Measurements from ENCODE around the gene LCMT1. TPM values are rescaled to one million over a fixed set of nuclear protein-coding genes. Genes with fewer than 3 reads are reported as not detected.

LCMT1 gene
- total and polyA plus RNA-seq, 2 donors: 19.0 to 24.3 TPM

DNA sequence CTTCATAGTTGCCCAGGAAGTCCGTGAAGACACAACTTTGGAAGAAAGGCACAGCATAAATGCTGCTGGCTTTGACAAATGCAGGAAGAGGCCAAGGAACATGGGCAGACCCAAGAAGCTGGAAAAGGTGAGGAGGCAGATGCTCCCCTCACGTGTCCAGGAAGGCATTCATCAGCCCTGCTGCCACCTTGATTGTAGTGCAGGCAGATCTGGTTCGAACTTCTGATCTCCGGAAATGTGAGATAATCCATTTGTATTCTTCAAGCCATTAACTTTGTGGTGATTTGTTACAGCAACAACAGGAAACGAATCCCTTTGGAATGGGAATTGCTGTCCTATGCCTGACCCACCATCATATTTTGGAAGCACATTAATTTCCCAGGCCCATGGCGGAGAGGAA, 28.5 kb upstream of the LCMT1 start:
- DNase-seq (ENCODE audit: extremely low spot score): no peak
- Histone ChIP-seq H3K4me3 (ENCODE audit: low read depth, low read length) (no peak overlapping the region), H3K27ac (ENCODE audit: low read depth) (no peak overlapping the region), H3K4me1 (ENCODE audit: insufficient read depth) (no peaks in the 10 kb centered on the region), H3K36me3 (ENCODE audit: insufficient read depth) (no peaks in the 10 kb centered on the region)
- 87% methylated on average over 6 of the region's 6 CpGs for whole genome bisulfite sequencing

DNA sequence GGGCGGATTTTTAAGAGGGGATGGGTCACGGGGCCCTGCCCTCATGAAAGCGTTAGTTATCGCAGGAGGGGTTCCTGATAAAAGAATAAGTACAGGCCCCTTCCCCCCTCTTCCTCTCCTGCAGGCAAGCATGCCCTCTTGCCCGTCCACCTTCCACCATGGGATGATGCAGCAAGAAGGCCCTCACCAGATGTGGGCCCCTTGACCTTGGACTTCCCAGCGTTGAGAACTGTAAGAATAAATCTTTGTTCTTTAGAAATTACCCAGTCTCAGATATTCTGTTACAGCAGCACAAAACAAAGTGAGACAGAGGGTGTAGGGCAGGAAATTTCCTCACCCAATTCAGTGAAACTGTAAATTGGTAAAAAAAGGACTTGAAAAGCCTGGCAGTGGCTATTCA, 27.8 kb upstream of the LCMT1 start:
- no peak for DNase-seq (ENCODE audit: extremely low spot score)
- no peak overlapping the region for H3K27ac ChIP-seq (ENCODE audit: low read depth)
- H3K4me1 ChIP-seq (ENCODE audit: insufficient read depth): no peaks in the 10 kb centered on the region
- WGBS: 83% methylated on average over 6 of the region's 6 CpGs
- H3K36me3 ChIP-seq (ENCODE audit: insufficient read depth): no peaks in the 10 kb centered on the region
- H3K4me3 ChIP-seq (ENCODE audit: low read depth, low read length): no peak overlapping the region

DNA sequence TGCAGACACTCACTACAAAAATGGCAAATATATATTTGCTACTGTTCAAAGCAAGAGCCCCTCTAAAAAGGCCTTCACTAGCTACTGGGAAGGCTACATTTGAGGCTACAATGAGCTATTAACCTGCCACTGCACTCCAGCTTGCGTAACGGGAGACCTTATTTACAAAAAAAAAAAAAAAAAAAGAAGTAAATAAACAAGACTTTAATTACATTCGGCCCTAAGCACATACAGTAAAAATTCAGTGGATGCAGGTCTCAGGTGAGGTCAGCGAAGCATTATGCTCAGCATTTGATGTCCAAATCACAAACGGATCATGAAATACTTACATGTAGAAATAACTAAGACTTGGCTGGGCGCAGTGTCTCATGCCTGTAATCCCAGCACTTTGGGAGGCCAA, 26.7 kb upstream of the LCMT1 start:
- 74% methylated on average over 6 of the region's 6 CpGs for WGBS
- Histone ChIP-seq H3K4me3 (ENCODE audit: low read depth, low read length) (no peak overlapping the region), H3K36me3 (ENCODE audit: insufficient read depth) (no peaks in the 10 kb centered on the region), H3K4me1 (ENCODE audit: insufficient read depth) (no peaks in the 10 kb centered on the region), H3K27ac (ENCODE audit: low read depth) (no peak overlapping the region)
- DNase-seq (ENCODE audit: extremely low spot score): no peak

DNA sequence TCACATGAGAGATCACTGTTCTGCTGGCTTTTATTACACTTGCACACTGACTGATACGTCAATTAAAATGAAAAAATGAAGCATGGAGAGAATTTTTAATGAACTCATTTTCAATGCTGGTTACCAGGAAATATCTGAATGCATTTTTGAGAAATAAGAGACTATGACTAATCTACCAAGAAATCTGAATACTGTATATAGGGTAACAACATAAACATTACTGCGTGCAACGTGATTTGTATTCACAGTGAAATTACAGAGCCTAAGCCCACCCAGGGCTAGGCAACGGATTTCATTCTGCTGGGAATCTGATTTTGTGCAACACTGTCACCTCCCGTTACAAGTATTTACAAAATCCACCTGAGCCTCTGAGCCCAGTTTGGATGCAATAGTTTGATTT, 23.8 kb upstream of the LCMT1 start:
- no peaks in the 10 kb centered on the region for H3K36me3 ChIP-seq (ENCODE audit: insufficient read depth)
- H3K4me3 ChIP-seq (ENCODE audit: low read depth, low read length): no peak overlapping the region
- WGBS: 58% methylated on average over 5 of the region's 5 CpGs
- H3K27ac ChIP-seq (ENCODE audit: low read depth): no peak overlapping the region
- no peaks in the 10 kb centered on the region for H3K4me1 ChIP-seq (ENCODE audit: insufficient read depth)
- no peak for DNase-seq (ENCODE audit: extremely low spot score)

DNA sequence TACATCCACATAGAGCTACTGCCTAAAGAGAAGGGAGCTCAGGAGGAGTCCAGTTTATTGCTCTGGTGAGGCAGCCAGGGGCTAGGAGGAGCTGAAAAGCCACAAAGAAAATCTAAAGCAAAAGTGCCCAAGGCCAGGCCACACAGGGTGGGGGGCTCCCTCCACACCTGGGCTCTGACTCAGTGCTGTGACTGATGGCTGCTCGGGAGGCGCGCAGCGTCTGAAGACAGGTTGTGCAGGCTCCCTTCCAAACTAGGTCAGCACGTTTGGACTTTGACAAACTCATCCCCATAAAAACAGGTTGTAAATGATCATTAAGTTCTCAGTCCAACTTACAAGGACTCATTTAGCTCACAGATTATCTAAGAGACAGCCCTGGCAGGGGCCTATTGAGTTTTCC, 22.2 kb upstream of the LCMT1 start:
- WGBS: 52% methylated on average over 5 of the region's 5 CpGs

DNA sequence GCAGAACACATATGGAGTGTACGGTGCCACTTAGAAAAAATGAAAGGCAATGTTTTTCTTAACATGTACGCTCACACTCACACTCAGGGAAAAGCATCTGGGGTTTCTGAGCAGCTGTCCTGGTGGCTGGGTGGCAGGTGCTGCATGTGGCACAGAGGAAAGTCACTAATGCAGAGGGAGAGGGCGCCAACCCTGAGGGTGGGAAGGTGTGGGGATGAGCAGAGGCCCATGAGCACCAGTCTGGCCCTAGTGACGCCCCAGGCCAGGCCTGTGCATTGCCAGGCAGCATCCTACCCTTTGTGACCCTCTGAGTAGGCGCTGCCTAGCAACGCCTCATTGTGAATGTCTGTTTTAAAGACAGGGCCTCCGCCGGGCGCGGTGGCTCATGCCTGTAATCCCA, 19.1 kb upstream of the LCMT1 start:
- WGBS: 84% methylated on average over 10 of the region's 10 CpGs
- no peak overlapping the region for H3K27ac ChIP-seq (ENCODE audit: low read depth)
- no peaks in the 10 kb centered on the region for H3K4me1 ChIP-seq (ENCODE audit: insufficient read depth)
- no peak overlapping the region for H3K4me3 ChIP-seq (ENCODE audit: low read depth, low read length)
- DNase-seq (ENCODE audit: extremely low spot score): no peak
- no peaks in the 10 kb centered on the region for H3K36me3 ChIP-seq (ENCODE audit: insufficient read depth)

More for the DNA sequence above, 22.2 kb upstream of the LCMT1 start:
- DNase-seq (ENCODE audit: extremely low spot score): no peak
- Histone ChIP-seq H3K36me3 (ENCODE audit: insufficient read depth) (no peaks in the 10 kb centered on the region), H3K4me1 (ENCODE audit: insufficient read depth) (no peaks in the 10 kb centered on the region), H3K27ac (ENCODE audit: low read depth) (no peak overlapping the region), H3K4me3 (ENCODE audit: low read depth, low read length) (no peak overlapping the region)

DNA sequence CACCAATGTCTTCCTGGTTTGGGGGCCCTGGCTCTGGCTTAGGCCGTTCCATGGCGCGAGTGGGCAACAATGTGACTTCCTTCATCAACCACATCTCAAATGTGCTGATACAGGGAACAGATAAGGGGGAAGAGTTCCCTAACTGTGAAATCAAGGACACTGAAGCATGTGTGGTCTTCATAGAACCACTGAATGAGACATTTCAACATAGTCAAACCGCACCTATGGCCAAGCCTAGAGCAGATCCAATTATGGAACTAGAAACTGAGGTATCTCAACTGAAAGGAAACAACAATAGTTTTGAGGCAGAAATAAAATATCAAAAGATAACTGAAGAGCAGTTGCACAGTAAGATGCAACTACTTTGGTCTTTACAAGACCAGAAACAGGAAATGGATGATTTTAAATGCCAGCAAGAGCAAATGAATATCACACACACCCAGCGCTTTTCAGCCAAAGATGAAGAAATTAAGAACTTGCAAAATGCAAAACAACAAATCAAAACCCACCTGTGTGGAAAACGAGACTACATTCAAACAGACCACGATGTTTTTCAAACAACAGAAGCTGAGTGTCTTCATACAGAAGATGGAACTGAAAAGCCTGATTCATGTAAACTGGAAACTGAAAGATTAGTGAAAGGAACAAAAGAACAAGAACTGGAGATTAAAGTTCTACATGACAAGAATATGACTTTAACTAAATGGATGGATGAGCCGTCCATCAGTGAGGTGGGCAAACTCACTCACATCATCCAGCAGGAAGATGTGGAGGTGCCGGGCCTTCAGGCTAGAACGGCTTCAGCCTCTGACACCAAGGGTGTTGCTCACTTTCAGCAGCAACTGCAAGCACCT, 18.1 kb upstream of the LCMT1 start:
- no peak overlapping the region for H3K27ac ChIP-seq (ENCODE audit: low read depth)
- no peak for DNase-seq (ENCODE audit: extremely low spot score)
- 83% methylated on average over 10 of the region's 10 CpGs for WGBS
- no peaks in the 10 kb centered on the region for H3K4me1 ChIP-seq (ENCODE audit: insufficient read depth)
- H3K4me3 ChIP-seq (ENCODE audit: low read depth, low read length): no peak overlapping the region
- H3K36me3 ChIP-seq (ENCODE audit: insufficient read depth): no peaks in the 10 kb centered on the region

DNA sequence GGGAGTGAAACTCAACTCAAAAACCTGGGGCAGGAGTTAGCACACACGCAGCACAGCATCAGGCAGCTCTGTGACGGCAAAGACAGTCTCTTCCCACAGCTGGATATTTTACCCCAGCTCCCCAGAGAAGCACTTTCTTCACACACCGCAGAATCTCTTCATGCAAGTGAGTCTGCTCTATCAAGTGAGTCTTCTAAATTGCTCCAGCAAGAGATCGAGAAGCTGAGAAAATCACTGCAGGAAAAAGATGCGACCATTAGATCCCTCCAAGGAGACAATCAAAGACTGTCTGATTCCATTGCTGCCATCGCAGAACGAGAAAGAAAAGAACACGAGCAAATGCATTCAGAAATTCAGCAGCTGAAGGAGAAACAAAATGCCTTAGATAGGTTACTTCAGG, 16.9 kb upstream of the LCMT1 start:
- no peak for DNase-seq (ENCODE audit: extremely low spot score)
- no peak overlapping the region for H3K4me3 ChIP-seq (ENCODE audit: low read depth, low read length)
- WGBS: 72% methylated on average over 8 of the region's 8 CpGs
- no peaks in the 10 kb centered on the region for H3K4me1 ChIP-seq (ENCODE audit: insufficient read depth)
- no peak overlapping the region for H3K27ac ChIP-seq (ENCODE audit: low read depth)
- no peaks in the 10 kb centered on the region for H3K36me3 ChIP-seq (ENCODE audit: insufficient read depth)

DNA sequence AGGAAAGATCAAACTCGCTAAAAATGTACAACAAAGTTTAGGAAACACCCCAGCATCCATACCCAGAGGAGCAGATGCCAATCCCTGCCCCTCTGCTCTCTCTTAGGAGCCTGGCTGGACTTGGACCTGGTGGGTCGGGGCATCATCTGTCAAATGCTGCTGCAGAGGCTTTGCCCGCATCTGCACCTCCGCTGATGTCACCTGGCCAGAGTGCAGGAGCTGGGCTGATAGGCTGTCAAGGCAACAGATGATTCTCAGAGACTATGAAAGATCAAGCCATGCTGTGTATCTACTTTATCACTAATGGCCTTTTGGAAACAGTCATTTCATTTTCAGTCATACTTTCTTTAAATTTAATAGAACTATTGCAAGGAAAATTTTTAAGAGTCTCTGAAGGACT, 15.9 kb upstream of the LCMT1 start:
- Histone ChIP-seq H3K4me3 (ENCODE audit: low read depth, low read length) (no peak overlapping the region), H3K4me1 (ENCODE audit: insufficient read depth) (no peaks in the 10 kb centered on the region), H3K27ac (ENCODE audit: low read depth) (no peak overlapping the region), H3K36me3 (ENCODE audit: insufficient read depth) (no peaks in the 10 kb centered on the region)
- WGBS: 80% methylated on average over 4 of the region's 4 CpGs
- DNase-seq (ENCODE audit: extremely low spot score): no peak

DNA sequence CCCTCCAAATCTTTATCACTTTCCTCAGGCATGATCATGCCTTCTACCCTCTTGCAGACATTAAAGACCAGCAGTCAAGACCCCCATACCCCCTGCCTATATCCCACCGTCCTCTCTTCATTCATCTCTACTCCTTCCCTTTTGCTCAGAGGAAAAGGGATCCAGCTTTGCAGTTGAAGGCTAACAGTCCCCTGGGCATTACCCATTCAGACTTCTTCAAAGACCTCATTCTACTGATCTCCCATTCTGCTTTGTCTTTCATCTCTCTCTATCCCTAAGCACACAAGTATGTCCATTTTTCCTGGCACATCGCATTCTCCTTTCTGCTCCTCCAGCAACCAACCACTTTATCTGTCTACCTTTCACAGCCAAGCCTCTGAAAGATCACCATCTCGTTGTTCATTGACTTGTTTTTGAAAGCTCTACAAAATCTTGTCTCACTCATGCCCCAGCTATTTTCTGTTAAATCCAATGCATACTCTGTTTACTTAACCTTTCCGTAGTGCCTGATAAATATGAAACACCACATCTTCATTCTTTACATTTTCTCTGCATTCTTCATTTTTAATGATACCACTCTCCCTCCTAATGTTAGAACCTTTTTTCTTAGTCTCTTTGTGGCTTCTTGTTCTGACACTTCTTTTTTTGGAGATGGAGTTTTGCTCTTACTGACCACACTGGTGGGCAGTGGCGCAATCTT, 14.1 kb upstream of the LCMT1 start:
- WGBS: 39% methylated on average over 5 of the region's 5 CpGs
- no peaks in the 10 kb centered on the region for H3K4me1 ChIP-seq (ENCODE audit: insufficient read depth)
- H3K27ac ChIP-seq (ENCODE audit: low read depth): no peak overlapping the region
- H3K36me3 ChIP-seq (ENCODE audit: insufficient read depth): no peaks in the 10 kb centered on the region
- DNase-seq (ENCODE audit: extremely low spot score): no peak
- no peak overlapping the region for H3K4me3 ChIP-seq (ENCODE audit: low read depth, low read length)

DNA sequence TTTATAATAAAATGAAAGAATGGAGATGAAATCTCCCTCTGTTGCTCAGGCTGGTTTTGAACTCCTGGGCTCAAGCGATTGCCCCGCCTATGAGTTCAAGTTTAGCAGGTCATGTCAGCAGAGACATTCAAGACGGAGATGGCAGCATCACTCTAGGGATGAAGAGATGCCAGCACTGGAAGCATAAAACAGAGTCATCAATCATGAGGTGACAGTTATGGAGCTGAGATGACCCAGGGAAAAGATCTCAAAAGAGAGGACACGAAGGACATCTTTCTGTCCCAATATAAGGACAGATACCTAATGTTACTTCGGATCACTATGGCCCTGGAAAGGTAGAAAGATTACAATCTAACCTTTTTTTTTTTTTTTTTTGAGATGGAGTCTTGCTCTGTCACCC, 11.0 kb upstream of the LCMT1 start:
- no peak overlapping the region for H3K4me3 ChIP-seq (ENCODE audit: low read depth, low read length)
- H3K36me3 ChIP-seq (ENCODE audit: insufficient read depth): no peaks in the 10 kb centered on the region
- 81% methylated on average over 5 of the region's 5 CpGs for WGBS
- H3K27ac ChIP-seq (ENCODE audit: low read depth): no peak overlapping the region
- H3K4me1 ChIP-seq (ENCODE audit: insufficient read depth): no peaks in the 10 kb centered on the region
- no peak for DNase-seq (ENCODE audit: extremely low spot score)

DNA sequence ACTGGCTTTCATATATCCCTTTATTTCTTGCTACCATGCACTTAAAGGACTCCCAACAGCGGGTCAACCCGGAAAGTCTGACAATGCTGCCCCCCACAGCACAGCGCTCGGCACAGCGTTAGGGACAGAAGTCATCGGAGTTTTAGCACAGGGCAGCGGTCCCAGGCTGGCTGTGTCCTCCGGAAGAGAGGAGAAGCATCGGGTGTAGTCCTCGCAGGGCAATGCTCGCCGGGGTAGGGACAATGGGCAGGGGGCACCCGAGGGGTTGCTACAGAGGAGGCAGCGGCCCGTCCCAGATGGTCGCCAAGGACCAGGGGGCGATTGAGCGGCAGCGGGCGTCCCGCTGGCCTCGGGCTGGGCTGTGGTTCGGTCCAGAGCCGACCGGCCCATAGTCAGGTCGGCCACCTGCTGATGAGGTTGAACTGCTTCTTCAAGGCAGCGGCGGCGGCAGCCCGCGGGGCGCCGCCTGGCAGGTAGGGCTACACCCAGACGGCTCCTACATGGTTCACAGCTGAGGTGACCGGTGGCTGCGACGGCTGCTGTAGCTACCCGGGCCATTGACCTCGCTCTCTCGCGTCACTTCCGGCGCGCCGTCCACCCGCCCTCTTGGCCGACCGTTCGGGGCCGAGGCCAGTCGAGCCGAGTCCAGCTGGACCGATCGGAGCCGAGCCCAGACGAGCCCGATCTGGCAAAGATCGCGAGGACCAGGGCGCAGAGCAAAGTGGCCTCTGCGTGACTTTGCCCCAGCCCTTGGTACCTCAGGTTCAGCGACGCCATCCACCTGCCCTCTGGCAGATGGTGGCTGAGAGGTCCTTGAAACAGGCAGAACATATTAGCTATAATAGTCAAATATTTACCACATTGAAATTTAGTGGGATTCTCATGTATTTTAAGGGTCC, 4.7 kb upstream of the LCMT1 start:
- Histone ChIP-seq H3K4me1 (ENCODE audit: insufficient read depth) (no peaks in the 10 kb centered on the region), H3K27ac (ENCODE audit: low read depth) (peak overlapping the region; percentile 53), H3K36me3 (ENCODE audit: insufficient read depth) (no peaks in the 10 kb centered on the region), H3K4me3 (ENCODE audit: low read depth, low read length) (peak overlapping the region; percentile 67)
- WGBS: under 1% methylated on average over 63 of the region's 63 CpGs
- peak; percentile 58 for DNase-seq (ENCODE audit: extremely low spot score)

DNA sequence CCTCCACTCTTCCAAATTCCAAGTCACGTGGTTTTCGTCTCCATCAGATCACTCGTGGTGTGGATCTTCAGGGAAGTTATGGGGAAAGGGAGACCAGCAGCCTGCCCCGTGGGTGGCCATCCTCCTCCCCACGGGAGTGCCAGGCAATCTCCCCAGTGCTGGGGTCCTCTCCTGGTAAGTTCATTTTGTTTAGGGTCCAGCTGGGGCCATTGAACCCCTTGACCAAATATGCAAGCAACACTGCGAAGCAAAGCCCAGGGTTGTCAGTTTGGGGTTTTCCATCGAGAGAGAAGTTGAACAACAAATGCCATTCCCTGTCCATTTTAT, 4.1 kb upstream of the LCMT1 start:
- Histone ChIP-seq H3K4me1 (ENCODE audit: insufficient read depth) (no peaks in the 10 kb centered on the region), H3K4me3 (ENCODE audit: low read depth, low read length) (peak overlapping the region; percentile 67), H3K36me3 (ENCODE audit: insufficient read depth) (no peaks in the 10 kb centered on the region), H3K27ac (ENCODE audit: low read depth) (no peak overlapping the region)
- WGBS: 44% methylated on average over 7 of the region's 7 CpGs
- no peak for DNase-seq (ENCODE audit: extremely low spot score)

All from urinary bladder (tissue), 4 donors.